Spleen (tissue), 11 donors: ENCODE data around the gene RCC1. TPM values are rescaled to one million over a fixed set of nuclear protein-coding genes. Genes with fewer than 3 reads are reported as not detected.
"Not testable (repeated sequence)": the region's sequence is repeated elsewhere in the genome, so short reads cannot be mapped to it uniquely, and the experiment has no call there.

ENCODE experiments used
- DNase-seq: peaks from one replicate; pipeline ENCODE4 v3.0.0-alpha.2; 2020
- H3K27ac ChIP-seq, 8 donors: fragments of 200-600 bp; sonication (generic) in 7 of 8; 1 replicate in 4 of 8; 2 replicates in 4 of 8; pipeline versions ENCODE4 v1.5.0 to v1.8.0; 2016 to 2021; ENCODE audit warnings: inconsistent platforms in 4 of 8, mild to moderate bottlenecking in 4 of 8, moderate library complexity in 1 of 8
- H3K27me3 ChIP-seq, 7 donors: fragments of 200-600 bp; sonication (generic) in 6 of 7; replicated peaks in 1 of 7; 1 replicate in 4 of 7; 2 replicates in 3 of 7; pipeline versions ENCODE4 v1.5.0 to v1.8.0; 2016 to 2021; ENCODE audit warnings: inconsistent platforms in 3 of 7, mild to moderate bottlenecking in 1 of 7
- H3K36me3 ChIP-seq, 6 donors: fragments of 200-600 bp; sonication (generic) in 5 of 6; 1 replicate in 4 of 6; 2 replicates in 2 of 6; pipeline versions ENCODE4 v1.5.0 to v1.8.0; 2016 to 2021; ENCODE audit warnings: inconsistent platforms in 2 of 6
- H3K4me1 ChIP-seq, 6 donors: fragments of 200-600 bp; sonication (generic) in 5 of 6; 1 replicate in 3 of 6; 2 replicates in 3 of 6; pipeline versions ENCODE4 v1.5.0 to v1.8.0; 2016 to 2021; ENCODE audit warnings: inconsistent platforms in 3 of 6
- H3K4me3 ChIP-seq, 8 donors: fragments of 200-600 bp; sonication (generic) in 7 of 8; 1 replicate in 4 of 8; 2 replicates in 4 of 8; pipeline versions ENCODE4 v1.5.0 to v1.8.0; 2016 to 2021; ENCODE audit warnings: inconsistent platforms in 4 of 8, mild to moderate bottlenecking in 4 of 8, moderate library complexity in 2 of 8
- H3K9me3 ChIP-seq, 8 donors: fragments of 200-600 bp; sonication (generic) in 7 of 8; 1 replicate in 4 of 8; 2 replicates in 4 of 8; pipeline versions ENCODE4 v1.5.0 to v1.8.0; 2016 to 2021; ENCODE audit warnings: inconsistent platforms in 4 of 8
- POLR2A ChIP-seq, 3 donors: fragments of 450-650 bp; IDR thresholded peaks; one replicate each; pipeline ENCODE4 v1.5.1; 2017; ENCODE audit warnings: antibody characterized with exemption in 3 of 3, mild to moderate bottlenecking in 1 of 3
- POLR2AphosphoS5 ChIP-seq, 3 donors: sonication (generic); formaldehyde crosslinking; IDR thresholded peaks; one replicate each; pipeline ENCODE4 v1.5.1; 2017; ENCODE audit warnings: antibody characterized with exemption in 3 of 3
- WGBS, 5 donors: extraction: QIAGEN DNeasy Blood & Tissue Kit in 3 of 5; methylation state at CpG; one replicate each; pipeline versions ENCODE4 v1.1.5 to v1.1.7; 2013 to 2018; 5-methylcytosine and 5-hydroxymethylcytosine counted together
- intact Hi-C: fragments of 100-400 bp; cut with DNase I; formaldehyde crosslinking; loops from one replicate; pipeline ENCODE4 v1.15.0; 2023; ENCODE audit warnings: low total_unique reads
- polyA plus RNA-seq, 3 donors: library from polyadenylated mRNA; stranded (reverse); fragments of 200-250 nt; gene quantifications; one replicate each; pipeline ENCODE4 v1.2.1, GENCODE V29; 2013
- total RNA-seq, 7 donors: library from RNA; depleted of rRNA in 3 of 7; stranded (reverse); fragments of >200 nt in 3 of 7; fragmentation: NEBNext Ultra II Directional in 4 of 7; extraction: Animal tissue kit (Norgen Biotek cat#: 25700) in 4 of 7; gene quantifications; one replicate each; pipeline versions ENCODE4 v1.1.0 to v1.2.1, GENCODE V29; 2016 to 2021
- TF ChIP-seq, protein P1 (sequence below), 11 experiments: fragments of 200-600 bp in 7 of 11; fragments of 450-650 bp in 4 of 11; sonication (generic) in 4 of 11; IDR thresholded peaks in 8 of 11; conservative IDR thresholded peaks in 3 of 11; 1 replicate in 7 of 11; 2 replicates in 4 of 11; pipeline versions ENCODE4 v1.4.0 to v1.8.0; 2016 to 2021; ENCODE audit warnings: antibody characterized with exemption in 11 of 11, inconsistent platforms in 4 of 11, mild to moderate bottlenecking in 1 of 11
- donor health status: healthy with polysubstance abuse.
- donor health status: DM: no; HTN: no; CAD: no; lungs with moderate emphysema.
- donor health status: DM: no; HTN: no; CAD: no.
- donor health status: Bipolar disorder and iron deficiency.
- donor health status: healthy.
- donor health status: DM: no; HTN: no; CAD: no.
- donor health status: DM: yes; HTN: yes; CAD: no.

Gene RCC1
- total and polyA plus RNA-seq, 10 donors, result 15.1 to 29.0 (median 23.3) TPM

DNA sequence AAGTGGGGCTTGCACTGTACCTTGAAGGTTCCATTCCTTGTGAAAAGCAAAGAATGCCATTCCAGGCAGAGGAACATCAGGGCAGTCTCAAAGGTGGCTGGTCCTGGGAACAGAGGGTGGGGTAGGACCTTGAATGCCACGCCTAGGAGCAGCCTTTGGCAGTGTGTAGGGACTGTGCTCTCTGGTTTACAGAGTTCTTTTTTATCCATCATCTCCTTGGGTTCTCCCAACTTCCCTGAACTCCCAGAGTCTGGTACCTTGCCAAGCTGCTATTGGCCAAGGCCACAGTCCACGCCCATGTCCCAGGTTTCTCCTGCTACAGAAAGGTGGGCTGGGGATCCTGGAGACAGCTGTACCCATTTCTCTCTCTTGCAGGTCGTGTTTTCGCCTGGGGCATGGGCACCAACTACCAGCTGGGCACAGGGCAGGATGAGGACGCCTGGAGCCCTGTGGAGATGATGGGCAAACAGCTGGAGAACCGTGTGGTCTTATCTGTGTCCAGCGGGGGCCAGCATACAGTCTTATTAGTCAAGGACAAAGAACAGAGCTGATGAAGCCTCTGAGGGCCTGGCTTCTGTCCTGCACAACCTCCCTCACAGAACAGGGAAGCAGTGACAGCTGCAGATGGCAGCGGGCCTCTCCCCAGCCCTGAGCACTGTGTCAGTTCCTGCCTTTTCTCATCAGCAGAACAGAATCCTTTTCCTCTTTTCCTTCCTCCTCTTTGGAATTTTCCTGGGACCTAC, 31.8 kb downstream of the RCC1 start:
- no peaks in the 10 kb centered on the region for H3K27me3 ChIP-seq
- 80 to 91% (median 88%) methylated on average over 8 of the region's 8 CpGs for WGBS, 5 donors
- intact Hi-C loops, result no loop called here
- TF ChIP-seq POLR2AphosphoS5 (IDR thresholded peaks at IDR 0.05) (no peak), POLR2A (IDR thresholded peaks at IDR 0.05) (no peak)
- TF ChIP-seq, protein P1, sequence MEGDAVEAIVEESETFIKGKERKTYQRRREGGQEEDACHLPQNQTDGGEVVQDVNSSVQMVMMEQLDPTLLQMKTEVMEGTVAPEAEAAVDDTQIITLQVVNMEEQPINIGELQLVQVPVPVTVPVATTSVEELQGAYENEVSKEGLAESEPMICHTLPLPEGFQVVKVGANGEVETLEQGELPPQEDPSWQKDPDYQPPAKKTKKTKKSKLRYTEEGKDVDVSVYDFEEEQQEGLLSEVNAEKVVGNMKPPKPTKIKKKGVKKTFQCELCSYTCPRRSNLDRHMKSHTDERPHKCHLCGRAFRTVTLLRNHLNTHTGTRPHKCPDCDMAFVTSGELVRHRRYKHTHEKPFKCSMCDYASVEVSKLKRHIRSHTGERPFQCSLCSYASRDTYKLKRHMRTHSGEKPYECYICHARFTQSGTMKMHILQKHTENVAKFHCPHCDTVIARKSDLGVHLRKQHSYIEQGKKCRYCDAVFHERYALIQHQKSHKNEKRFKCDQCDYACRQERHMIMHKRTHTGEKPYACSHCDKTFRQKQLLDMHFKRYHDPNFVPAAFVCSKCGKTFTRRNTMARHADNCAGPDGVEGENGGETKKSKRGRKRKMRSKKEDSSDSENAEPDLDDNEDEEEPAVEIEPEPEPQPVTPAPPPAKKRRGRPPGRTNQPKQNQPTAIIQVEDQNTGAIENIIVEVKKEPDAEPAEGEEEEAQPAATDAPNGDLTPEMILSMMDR (IDR thresholded peaks at IDR 0.05 in 8 of 11, conservative IDR thresholded peaks at IDR 0.05 in 3 of 11), result no peak
- no peak for DNase-seq
- no peak overlapping the region for H3K27ac ChIP-seq
- H3K4me1 ChIP-seq, result no peaks in the 10 kb centered on the region
- H3K36me3 ChIP-seq, result peaks cover 0 to 55% (median 37%) of the 10 kb centered on the region in 6 donors
- H3K9me3 ChIP-seq, result no peaks in the 10 kb centered on the region
- H3K4me3 ChIP-seq, result no peak overlapping the region

DNA sequence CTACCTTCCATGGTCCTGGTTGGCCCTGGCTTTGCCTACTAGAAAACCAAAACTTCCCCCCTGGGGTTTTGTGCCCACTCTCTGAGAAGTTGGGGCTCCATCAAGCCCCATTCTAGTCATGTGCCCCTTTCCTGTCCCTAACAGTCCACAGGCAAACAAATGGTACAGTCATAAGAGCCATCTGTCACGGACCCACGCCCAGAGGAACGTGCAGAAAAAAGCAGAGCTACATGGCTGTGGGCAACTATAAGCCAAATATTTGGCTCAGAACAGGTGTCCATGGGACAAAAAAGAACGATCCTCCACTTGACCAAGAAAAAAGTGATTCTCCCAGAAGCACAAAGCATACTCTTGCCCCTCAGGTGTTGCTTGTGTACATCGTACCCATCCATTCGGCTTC, 32.4 kb downstream of the RCC1 start:
- intact Hi-C loops, result no loop called here
- peaks cover 0 to 49% (median 37%) of the 10 kb centered on the region in 6 donors for H3K36me3 ChIP-seq
- no peak overlapping the region for H3K4me3 ChIP-seq
- no peak for DNase-seq
- no peaks in the 10 kb centered on the region for H3K9me3 ChIP-seq
- no peak for TF ChIP-seq POLR2A (IDR thresholded peaks at IDR 0.05)
- TF ChIP-seq POLR2AphosphoS5 (IDR thresholded peaks at IDR 0.05), result no peak
- TF ChIP-seq, protein P1 (IDR thresholded peaks at IDR 0.05 in 8 of 11, conservative IDR thresholded peaks at IDR 0.05 in 3 of 11), result no peak
- H3K27me3 ChIP-seq, result no peaks in the 10 kb centered on the region
- WGBS, 5 donors, result 89 to 97% (median 91%) methylated on average over 6 of the region's 6 CpGs
- H3K4me1 ChIP-seq, result no peaks in the 10 kb centered on the region
- H3K27ac ChIP-seq, result no peak overlapping the region

- TF ChIP-seq, protein P1 (IDR thresholded peaks at IDR 0.05 in 8 of 11, conservative IDR thresholded peaks at IDR 0.05 in 3 of 11), result no peak
- TF ChIP-seq POLR2A (IDR thresholded peaks at IDR 0.05), result no peak
- TF ChIP-seq POLR2AphosphoS5 (IDR thresholded peaks at IDR 0.05), result no peak
- Histone ChIP-seq H3K4me3 (no peak overlapping the region), H3K36me3 (peaks cover 0 to 30% (median 25%) of the 10 kb centered on the region in 6 donors), H3K27ac (no peak overlapping the region), H3K27me3 (no peaks in the 10 kb centered on the region), H3K9me3 (no peaks in the 10 kb centered on the region), H3K4me1 (no peaks in the 10 kb centered on the region)
- DNase-seq, result no peak
- 87 to 94% (median 93%) methylated on average over 7 of the region's 7 CpGs for WGBS, 5 donors
- intact Hi-C loops, result no loop called here
These were observed 34.8 kb downstream of the RCC1 start for GRCh38 chr1:28540651-28541050.

GRCh38 chr1:28541414-28542015, 35.7 kb downstream of the RCC1 start:
- H3K4me3 ChIP-seq, intact Hi-C loops, H3K4me1 ChIP-seq, H3K27ac ChIP-seq, H3K9me3 ChIP-seq, DNase-seq, H3K27me3 ChIP-seq: not testable (repeated sequence)
- peaks cover 0 to 22% (median 17%) of the 10 kb centered on the region in 6 donors for H3K36me3 ChIP-seq
- WGBS, 5 donors, result 91 to 97% (median 92%) methylated on average over 8 of the region's 8 CpGs
